Astrocyte of the cerebellum (primary cell): ENCODE results near the gene SUSD5.

Experiments
- DNase-seq: peaks from one replicate; pipeline ENCODE4 v3.0.0-alpha.2; 2011; ENCODE audit warnings: low read depth
- H3K4me3 ChIP-seq: 2 replicates; pipeline ENCODE4 v1.5.1; 2011; ENCODE audit warnings: mild to moderate bottlenecking, low read depth, low read length, moderate library complexity
- in situ Hi-C: cut with HindIII; loops from 2 replicates; pipeline ENCODE4 v1.10.0; 2017; ENCODE audit warnings: low sequenced_read_pairs
- TF ChIP-seq, protein P1 (sequence below): IDR thresholded peaks from 2 replicates; pipeline ENCODE4 v1.5.1; 2012; ENCODE audit warnings: low read length, low read depth, moderate library complexity, mild to moderate bottlenecking; ENCODE audit errors: missing control alignments

SUSD5 gene

DNA sequence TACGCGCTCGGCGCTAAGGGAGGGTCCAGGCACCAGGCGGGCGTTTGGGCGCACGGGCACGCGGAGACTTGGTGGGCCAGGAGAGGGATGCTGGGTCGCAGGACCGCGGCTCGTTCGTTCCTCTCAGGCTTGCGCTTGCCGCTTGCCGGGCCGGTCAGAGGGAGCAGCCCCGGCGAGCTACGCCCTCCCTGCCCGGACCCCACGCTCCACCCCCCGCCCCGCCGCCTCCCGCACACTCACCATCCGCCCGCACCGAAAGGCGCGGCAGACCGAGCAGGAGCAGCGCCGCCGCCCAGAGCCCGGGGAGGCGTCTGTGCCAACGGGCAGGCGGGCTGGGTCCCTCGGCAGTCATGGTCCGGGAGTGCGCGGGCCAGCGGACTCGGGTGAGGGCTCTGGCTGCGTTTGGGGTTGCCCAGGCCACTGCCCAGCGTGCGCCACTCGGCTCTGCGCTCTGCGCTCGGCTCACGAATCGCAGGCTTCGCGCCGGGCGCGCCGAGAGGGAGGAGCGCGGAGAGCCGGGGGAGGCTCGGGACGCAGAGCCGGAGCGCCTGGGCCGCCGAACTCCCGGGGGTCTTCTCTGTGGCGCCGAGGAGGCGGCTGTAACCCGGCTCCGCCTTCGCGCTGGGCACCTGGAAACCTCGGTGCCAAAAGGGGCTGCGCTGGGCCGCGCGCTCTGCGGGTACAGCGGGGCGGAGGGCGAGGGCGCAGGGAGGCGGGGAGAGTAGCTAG lies at the start of gene SUSD5:
SUSD5 (minus strand) TSS at position 365 of the 729 bp plus-strand sequence; CDS start at position 352, 13 bp downstream.
- in situ Hi-C loops = no loop called here

GRCh38 chr3:33260104-33260503 lies 41.5 kb upstream of the SUSD5 start:
- no peak overlapping the region for H3K4me3 ChIP-seq
- DNase-seq = no peak
- in situ Hi-C loops = no loop called here
- TF ChIP-seq, protein P1, sequence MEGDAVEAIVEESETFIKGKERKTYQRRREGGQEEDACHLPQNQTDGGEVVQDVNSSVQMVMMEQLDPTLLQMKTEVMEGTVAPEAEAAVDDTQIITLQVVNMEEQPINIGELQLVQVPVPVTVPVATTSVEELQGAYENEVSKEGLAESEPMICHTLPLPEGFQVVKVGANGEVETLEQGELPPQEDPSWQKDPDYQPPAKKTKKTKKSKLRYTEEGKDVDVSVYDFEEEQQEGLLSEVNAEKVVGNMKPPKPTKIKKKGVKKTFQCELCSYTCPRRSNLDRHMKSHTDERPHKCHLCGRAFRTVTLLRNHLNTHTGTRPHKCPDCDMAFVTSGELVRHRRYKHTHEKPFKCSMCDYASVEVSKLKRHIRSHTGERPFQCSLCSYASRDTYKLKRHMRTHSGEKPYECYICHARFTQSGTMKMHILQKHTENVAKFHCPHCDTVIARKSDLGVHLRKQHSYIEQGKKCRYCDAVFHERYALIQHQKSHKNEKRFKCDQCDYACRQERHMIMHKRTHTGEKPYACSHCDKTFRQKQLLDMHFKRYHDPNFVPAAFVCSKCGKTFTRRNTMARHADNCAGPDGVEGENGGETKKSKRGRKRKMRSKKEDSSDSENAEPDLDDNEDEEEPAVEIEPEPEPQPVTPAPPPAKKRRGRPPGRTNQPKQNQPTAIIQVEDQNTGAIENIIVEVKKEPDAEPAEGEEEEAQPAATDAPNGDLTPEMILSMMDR = no peak

More for the DNA sequence above, at the start of gene SUSD5:
- peak within 1 kb of the TSS; percentile 63 for H3K4me3 ChIP-seq
- DNase-seq = no peak
- TF ChIP-seq, protein P1 = no peak

- TF ChIP-seq, protein P1 = no peak
- in situ Hi-C loops = no loop called here
These were observed 37.6 kb upstream of the SUSD5 start for GRCh38 chr3:33256249-33256648.

DNA sequence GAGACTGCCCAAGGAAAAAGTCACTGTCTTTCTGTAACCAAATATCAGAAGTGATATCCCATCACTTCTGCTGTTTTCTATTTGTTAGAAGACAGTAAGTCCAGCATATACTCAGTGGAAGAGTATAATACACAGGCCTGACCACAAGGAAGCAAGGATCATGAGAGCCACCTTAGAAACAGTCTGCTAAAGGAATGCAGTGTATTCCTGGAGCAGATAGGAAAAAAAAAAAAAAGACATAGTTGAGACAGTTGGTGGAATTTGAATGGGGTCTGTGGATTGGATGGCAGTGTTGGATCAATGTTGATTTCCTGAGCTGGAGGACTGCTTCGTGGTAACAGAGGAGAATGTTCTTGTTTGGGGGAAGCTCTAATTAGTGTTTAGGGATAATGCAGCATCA lies 32.1 kb upstream of the SUSD5 start:
- in situ Hi-C loops = no loop called here
- TF ChIP-seq, protein P1 = no peak
- DNase-seq = peak; percentile 8
- no peak overlapping the region for H3K4me3 ChIP-seq

More at GRCh38 chr3:33256249-33256648, 37.6 kb upstream of the SUSD5 start:
- no peak for DNase-seq
- H3K4me3 ChIP-seq = no peak overlapping the region

GRCh38 chr3:33246786-33247185 lies 28.2 kb upstream of the SUSD5 start:
- TF ChIP-seq, protein P1 = no peak
- in situ Hi-C loops = no loop called here
- no peak overlapping the region for H3K4me3 ChIP-seq
- DNase-seq = no peak

DNA sequence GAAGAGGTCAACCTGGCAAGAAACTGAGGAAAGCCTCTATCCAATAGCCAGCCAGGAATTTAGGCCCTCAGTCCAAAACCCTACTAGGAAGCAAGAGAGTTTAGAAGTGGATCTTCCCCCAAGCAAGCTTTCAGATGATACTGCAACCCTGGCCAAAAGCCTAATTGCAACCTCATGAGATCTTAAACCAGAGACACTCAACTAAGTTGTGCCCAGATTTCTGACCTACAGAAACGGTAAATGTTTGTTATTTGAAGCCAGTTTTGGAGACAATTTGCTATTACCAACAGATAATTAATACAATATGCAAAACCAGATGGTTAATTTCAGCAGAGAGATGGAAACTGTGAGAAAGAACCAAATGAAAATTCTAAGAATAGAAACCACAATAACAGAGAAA lies 21.7 kb upstream of the SUSD5 start:
- in situ Hi-C loops = no loop called here
- H3K4me3 ChIP-seq = no peak overlapping the region
- TF ChIP-seq, protein P1 = no peak
- no peak for DNase-seq

DNA sequence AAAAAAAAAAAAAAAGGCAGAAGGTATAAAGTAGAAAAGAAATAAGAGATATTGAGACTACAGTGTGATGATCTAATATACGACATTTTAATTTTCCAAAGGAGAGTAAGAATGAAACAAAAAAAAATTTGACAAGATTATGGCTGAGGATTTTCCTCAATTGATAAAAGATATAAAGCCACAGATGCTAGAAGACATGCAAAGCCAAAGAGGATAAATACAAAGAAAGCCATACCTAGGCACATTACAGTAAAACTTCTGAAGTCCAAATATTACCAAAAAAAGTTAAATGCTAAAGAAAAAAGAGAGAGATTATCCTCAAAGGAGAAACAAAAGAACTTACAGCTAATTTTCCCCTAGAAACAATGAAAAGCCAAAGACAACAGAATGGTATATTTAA lies 20.3 kb upstream of the SUSD5 start:
- no peak for DNase-seq
- in situ Hi-C loops = no loop called here
- TF ChIP-seq, protein P1 = no peak
- no peak overlapping the region for H3K4me3 ChIP-seq
